HG03159 (cell line): ENCODE measurements around the gene STMND1.

ENCODE experiments used
- ATAC-seq: cut with Tn5 transposase; IDR thresholded peaks from one replicate; pipeline ENCODE4 v1.9.1; 2021; ENCODE audit warnings: mild to moderate bottlenecking, moderate library complexity; ENCODE audit not compliant: unreplicated experiment

STMND1 gene

DNA sequence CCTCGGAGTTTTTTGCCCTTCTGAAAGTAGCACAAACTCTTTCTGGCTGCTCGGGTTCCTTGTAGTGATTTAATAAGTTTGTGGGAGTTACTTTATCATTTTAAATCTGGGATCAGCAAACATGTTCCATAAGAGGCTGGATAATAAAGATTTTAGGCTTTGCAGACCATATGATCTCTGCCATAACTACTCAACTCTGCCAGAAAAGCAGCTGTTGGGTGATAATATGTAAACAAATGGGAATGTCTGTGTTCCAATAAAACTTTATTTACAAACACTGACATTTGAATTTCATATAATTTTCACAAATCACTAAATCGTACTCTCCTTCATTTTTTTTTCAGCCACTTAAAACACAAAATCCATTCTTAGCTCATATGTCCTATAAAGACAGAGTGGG lies 3.9 kb upstream of the STMND1 start:
- no peak for ATAC-seq

DNA sequence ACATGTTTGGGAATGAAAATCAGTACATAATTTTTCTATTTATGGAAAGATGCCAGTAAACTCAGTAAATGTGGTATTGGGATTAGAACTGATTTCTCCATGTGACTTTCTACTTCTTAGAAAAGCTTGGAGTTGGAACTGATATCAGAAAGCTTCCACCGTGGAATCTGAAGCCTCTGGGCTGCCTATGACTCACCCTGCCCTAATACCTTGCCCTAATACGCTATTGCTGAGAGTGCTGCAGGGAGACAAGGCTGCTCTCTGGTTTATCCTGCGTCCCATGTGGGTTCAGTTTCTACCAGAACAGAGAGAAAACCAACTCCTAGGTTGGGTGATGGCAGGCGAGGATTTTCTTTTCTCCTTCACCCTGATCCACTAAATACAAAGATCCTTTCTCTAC lies 3.3 kb upstream of the STMND1 start:
- ATAC-seq, result no peak

DNA sequence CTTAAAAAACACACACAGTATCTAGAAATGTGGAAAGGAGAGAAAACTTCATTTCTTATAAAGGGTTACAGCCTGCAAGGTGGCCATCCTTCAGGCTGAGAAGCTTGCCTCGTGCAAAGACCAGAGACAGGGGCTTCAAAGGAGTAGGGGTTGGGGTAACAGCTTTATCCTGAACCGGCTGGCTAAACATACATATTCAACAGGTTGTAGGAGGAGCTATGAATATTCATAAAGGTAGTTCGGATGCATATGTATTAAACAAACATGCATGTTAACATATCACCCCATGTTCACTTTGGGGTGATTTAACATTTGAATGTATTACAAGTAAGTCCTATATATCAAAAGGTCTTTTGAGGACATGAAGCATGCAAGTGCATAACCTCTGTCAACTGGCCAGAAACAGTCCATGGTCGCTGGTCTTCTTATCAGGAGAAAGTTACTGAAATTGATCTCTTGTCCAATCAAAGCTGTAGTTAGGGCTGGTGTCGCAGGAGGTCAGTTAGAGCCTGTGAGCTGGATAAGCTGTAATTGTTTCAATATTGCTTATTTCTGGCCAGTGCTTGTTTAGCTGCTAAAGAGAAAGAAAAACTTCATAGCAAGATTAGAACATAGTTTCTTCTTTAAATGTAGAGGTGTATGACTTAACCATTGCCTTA lies 2.3 kb upstream of the STMND1 start:
- no peak for ATAC-seq

DNA sequence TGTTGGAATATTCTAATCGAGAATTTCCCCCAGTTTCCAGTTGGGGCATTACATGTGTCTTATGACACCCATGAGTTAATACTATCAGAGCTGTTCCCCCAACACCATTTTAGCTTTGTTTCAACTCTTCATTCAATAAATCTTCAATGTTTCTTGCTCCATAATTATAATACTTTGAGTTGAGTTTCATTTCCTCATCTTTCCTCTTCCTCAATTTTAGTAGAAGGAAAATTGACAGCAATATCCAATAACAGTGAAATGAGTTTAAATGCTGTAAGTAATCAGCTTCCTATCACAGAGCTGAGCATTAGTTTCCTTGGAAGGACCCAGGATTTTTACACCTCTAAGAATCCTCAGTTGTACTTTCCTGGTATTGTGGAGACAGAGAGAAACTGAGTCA lies 1.0 kb upstream of the STMND1 start:
- ATAC-seq, result no peak

DNA sequence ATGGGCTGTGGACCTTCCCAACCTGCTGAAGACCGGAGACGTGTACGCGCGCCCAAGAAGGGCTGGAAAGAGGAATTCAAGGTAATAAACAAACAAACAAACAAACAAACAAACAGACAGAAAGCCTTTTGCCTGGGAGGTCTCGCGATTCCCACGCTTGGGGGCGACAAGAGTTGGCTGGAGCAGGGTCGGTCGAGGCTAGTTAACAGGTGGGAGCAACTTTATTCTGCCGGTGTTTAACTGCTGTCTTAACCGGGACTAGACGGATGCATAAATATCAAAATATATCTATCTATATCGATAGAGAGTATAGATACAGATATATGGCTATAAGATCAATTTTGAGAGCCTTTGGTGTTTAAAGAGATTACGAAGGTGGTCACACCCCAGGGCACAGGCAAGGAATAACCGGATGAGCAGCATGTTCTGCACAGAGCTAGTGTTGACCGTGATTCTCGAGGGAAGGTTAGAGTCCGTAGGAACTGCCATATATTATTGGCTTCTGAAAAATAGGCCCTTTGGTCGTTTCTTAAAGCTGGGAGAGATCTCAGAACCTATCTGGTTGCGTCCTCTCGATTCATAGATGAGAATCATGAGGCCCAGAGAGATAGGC lies 514 bp downstream of the STMND1 start:
- no peak for ATAC-seq

DNA sequence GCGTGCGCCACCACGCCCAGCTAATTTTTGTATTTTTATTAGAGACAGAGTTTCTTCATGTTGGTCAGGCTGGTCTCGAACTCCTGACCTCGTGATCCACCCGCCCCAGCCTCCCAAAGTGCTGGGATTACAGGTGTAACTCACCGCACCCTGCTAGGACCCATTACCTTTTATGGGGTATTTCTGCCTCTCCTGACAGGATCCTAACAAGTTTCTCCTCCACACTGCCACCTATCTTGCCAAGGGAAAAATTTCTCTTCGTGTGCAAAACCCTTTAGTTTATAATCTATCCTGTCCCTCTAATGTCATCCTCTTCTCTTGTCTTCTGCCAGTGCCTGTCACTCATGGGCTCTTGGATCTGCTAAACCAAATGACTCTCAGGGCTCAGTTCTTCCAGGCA lies 1.9 kb downstream of the STMND1 start:
- ATAC-seq, result no peak

DNA sequence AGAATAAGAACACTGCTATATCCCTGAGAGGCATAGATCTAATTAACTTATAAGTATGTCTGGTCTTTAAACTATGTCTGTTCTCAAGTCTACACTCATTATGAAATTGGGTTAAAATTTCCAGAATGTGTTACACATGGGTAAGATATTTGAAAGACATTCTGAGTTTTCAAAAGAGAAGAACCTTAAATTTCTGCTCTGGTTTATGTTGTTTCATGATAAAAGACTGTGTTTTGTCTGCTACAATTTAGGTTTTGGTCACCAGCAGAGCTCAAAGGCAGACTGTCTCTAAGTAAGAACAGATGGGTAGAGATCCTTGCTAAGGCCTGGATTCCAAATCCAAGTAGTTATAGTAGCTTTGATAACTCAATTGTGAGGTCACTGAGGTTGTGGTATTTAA lies 6.0 kb downstream of the STMND1 start:
- ATAC-seq, result no peak

DNA sequence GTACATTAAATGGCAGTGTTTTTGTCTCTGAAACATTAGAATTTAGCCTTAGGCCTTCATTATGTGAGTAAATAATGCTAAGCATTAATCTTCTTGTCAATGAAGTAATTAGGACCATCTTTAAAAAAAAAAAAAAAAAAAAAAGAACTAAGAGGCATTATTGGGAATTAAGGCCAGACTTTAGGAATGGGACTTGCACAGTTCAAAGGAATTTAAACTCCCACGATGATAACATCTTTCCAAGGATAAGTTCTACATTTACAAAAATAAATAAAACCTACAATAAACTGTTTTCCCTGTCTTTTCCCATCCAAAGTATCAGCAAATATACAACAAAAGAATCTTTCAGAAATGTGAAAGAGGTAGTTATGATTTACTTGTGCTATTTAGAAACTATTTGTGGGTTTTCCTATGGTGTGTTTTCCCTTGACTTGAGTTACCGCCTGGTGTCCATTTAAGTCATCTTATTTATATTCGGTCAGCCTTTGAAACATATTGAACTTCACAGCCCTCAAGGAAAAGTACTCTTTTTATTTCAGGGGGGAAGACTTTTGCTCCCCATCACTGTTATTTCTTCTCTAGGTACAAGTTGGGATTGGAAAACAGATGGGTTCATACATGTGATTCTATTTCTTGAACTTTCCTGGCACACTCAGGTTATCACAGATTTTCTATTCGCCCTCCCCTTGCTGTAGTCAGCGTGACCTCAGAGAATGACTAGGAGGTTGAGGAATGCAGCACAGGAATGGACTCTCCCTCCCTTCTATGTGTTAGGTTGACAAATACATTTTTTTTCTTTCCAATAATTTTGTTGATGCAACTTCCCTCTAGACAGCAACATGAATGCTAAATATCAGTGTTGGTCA lies 13.6 kb downstream of the STMND1 start:
- ATAC-seq, result no peak

DNA sequence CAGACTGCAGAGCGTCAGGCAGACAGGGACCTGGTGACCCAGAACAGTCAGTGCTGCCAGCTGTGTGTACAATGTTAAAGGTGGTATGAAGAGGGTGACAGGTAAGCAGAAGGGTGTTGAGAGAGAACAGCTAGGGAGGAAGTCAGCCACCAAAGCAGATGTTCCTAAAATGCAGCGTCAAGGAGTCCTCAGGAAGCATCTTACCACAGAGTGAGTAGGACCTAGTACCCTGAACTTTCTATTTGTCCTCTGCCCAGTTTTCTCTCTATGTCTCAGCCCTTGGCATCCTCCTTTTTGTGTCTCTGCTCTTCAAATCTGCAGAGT lies 14.2 kb downstream of the STMND1 start:
- no peak for ATAC-seq

DNA sequence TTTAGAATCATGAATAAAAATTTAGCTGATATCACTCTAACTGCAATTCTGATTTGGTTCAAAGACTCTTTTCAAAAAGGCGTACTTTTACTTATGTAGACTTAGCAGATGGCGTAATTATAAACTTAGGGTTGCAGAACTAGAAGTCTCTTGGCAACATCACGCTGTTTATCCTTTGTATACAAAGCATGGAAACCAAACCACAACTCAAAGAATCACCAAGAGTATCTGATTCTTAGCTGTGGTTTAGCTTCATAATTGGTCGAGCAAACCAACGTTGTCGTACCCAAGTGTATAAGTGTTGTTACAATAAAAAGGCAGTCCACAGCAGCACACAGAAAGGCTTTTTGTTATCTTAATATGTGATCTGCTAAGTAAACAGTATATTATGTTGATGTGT lies 18.2 kb downstream of the STMND1 start:
- ATAC-seq, result no peak

DNA sequence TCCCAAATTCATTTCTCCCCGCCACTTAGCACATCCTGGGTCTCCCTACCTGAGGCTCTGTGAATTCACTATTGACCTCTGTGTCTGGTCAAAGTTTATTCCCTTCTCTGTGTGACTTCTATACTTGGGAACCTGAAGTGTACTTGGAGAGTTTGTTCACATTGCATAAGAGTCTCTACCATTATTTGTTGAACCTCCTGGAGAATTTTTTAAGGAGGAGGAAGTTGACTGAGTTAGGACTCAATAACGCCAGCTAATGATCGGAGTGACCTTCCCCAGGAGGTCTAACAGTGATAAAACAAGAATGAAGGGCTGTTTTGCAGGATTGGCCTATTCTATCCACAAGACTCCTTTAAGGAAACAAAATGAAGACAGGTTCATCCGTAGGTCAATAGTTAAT lies 23.6 kb downstream of the STMND1 start:
- no peak for ATAC-seq

DNA sequence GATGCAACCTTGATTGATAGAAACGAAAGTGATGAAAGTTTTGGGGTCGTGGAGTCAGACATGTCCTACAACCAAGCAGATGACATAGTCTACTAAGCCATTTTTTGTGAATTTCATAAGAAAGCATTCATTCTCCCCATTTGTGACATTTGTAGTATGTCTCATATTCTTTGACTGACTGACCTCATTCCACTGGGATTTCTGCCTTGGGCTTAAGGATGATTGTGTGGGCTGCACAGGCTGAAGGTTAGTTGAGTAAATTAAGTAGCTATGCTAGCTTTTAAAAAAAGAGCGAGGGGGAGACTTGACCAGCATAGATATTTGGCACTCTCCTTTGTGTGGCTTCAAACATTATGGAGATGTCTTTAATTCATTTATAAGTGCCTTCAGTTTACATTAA lies 28.9 kb downstream of the STMND1 start:
- ATAC-seq, result no peak

DNA sequence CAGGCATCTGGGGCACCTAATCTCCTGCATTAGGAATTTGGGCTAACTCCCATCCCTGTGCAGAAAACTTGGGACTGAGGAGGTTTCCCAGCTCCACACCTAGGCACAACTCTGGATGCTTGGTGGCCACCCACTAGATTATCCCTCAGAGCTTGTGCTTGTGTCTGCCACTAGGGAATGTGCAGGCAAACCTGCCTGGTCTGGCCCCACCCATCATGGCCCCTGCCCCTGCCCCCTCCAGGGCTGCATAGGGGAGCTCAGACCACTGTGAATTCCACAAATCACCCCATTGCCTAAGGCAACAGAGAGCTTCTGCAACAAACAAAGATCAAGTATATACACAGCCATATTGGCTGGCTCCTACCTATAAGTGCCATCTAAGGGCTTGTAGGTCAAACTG lies 31.1 kb downstream of the STMND1 start:
- ATAC-seq, result no peak

DNA sequence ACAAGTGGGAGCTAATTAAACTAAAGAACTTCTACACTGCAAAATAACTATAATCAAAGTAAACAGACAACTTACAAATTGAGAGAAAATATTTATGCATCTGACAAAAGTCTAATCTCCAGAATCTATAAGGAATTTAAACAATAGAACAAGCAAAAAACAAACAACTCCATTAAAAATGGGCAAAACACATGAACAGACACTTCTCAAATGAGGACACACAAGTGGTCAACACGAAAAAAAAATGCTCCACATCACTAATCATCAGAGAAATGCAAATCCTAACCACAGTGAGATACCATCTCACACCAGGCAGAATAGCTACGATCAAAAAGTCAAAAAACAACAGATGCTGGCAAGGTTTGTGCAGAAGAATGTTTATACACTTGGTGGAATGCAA lies 36.2 kb downstream of the STMND1 start:
- no peak for ATAC-seq

DNA sequence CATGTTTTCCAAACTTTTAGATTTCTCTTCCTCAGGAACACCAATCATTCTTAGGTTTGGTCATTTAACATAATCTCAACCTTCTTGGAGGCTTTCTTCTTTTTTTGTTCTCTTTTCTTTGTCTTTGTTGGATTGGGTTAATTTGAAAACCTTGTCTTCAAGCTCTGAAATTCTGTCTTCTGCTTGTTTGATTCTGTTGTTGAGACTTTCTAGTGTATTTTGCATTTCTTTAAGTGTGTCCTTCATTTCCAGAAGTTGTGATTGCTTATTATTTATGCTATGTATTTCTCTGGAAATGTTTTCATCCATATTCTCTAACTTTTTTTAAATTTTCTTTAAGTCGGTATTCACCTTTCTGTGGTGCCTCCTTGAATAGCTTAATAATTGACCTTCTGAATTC lies 42.2 kb downstream of the STMND1 start:
- no peak for ATAC-seq

DNA sequence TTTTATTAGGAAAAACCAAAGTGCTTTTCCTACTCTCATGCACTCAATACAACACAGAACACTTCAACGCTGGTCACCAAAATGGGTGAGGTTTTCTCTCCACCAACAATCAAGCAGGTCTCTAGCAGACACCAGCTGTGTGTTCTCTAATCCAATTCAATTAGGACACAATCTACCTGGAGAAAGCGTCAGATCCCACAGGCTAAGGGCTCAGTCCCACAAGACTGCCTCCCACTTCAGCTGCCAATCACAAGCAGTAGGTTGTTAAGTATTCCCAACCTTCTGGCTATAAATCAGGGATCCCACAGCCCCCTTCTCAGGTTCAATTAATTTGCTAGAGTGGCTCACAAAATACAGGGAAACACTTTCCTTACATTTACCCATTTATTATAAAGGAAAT lies 47.7 kb downstream of the STMND1 start:
- ATAC-seq, result no peak

DNA sequence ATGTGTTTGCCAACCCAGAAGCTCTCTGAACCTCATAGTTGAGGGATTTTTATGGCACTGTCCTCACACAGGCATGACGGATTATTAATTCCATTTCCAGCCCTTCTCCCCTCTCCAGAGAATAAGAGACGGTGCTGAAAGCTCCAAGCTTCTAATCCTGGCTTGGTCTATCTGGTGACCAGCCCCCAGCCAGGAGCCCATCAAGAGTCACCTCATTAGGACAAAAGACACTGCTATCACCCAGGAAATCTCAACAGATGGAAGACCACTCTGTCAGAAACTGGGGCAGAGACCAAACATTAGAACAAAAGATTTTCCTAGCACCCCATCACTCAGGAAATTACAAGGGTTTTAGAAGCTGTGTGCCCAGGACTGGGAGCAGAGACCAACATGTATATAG lies 48.2 kb downstream of the STMND1 start:
- no peak for ATAC-seq

DNA sequence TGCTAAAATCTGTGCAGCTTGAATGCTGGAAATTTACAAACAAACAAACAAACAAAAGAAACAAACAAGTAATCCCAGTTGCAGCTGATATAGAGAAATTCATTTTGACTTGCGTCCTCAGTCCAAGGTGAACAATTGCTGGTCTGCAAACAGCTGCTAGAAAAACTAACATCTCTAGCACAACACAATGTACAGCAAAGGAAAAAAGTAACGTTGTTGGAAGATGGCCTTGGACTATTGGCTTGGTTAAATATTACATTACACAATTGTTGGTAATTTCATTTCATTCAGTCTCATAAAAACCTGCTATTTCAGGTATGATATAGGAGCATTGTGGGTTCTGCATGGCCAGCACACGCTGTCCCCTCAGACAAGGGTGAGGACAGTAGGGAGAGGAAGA lies 50.0 kb downstream of the STMND1 start:
- no peak for ATAC-seq

DNA sequence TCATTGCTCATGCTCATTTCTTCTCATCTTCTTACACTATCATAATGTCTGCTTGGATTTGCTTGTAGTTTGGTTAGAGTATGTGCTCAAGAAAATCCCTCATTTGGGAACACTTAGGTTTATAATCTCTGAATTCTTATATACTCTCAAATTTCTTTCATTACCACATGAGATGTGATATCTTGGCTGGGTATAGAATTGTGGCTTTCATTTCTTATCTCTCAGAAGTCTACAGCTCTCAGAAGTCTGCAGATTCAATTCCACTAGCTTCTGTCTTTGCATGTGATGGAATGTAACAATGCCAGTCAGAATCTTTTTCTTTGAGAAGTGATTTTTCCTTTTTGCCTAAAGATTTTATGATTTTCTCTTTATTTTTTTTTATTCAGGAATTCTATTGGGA lies 50.9 kb downstream of the STMND1 start:
- no peak for ATAC-seq

DNA sequence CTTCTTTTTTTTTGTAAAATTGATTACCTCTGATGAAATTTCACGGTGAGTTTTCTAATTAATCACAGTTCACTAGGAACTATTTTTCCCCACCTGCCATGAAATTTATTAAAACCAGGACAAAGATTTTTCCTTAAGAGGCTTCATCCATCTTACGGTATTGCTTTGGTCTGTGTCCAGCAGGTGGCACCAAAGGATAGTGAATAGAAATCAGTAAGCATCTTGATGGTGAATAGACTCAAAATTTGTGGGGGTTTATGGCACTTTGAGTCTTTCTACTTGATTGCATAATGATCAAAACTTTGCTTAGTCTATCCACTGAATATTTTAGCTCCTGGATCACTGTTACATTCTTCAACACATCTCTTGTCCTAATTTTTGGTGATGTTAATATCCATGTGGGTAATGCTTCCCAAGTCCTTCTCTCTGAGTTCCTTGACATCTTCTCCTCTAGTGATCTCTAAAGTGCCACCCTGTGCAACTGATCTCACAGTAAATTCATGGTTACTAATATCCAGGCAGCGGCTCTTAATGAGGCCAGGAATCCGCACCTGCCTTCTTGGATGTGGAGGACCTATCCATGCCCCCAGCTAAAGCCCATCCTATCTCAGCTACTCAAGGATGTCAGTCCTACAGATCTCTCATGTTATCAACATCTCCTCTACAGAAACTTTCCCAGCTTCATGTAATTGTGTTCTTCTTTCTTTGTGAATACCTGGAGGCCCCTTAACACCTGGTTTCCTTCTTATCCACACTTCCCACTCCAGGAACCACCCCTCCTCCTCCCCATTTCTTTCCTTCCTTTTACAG lies 54.5 kb downstream of the STMND1 start:
- peak; percentile 72 for ATAC-seq

DNA sequence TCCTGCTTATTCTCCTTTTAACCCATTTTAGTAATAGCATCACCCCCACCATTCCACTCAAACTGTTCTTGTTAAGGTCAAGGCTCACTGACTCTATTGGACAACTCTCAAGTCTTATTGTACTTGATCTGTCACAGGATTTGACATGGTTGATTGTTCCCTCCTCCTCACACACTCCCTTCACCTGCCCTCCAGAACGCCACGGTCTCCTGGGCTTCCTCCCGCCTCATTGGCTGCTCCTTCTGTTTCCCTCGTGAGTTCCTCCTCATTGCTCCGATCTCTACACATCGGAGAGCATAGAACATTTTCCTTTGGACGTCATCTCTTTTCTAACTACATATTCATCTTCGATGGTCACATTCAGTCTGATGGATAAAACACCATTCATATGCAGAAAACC lies 55.1 kb downstream of the STMND1 start:
- no peak for ATAC-seq

DNA sequence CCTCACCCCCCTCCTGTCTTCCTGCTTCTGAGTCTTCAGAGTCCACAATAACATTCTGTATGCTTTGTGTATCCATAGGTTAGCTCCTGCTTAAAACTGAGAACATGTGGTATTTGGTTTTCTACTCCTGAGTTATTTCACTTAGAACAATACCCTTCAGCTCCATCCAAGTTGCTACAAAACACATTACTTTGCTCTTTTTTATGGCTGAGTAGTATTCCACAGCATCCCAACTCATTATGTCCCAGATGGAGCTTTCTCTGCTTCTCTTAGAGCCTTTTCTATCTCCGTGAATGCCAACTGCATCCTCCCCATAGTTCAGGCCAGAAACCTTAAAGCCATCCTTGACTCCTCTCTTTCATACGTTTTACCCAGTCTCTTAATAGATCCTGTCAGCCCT lies 55.8 kb downstream of the STMND1 start:
- ATAC-seq, result no peak
